Adrenal gland (tissue), 5 donors: ENCODE results near the gene ACAN.

Experiments
- POLR2A ChIP-seq, 2 donors: fragments of 450-650 bp; IDR thresholded peaks; one replicate each; pipeline ENCODE4 v1.6.1; 2017; ENCODE audit warnings: antibody characterized with exemption in 2 of 2, mild to moderate bottlenecking in 2 of 2, moderate library complexity in 1 of 2
- TF ChIP-seq, protein P1 (sequence below), 6 experiments: fragments of 450-650 bp in 4 of 6; fragments of 200-600 bp in 2 of 6; sonication (generic) in 1 of 6; IDR thresholded peaks; 1 replicate in 5 of 6; 2 replicates in 1 of 6; pipeline versions ENCODE4 v1.5.1 to v1.8.0; 2016 to 2021; ENCODE audit warnings: antibody characterized with exemption in 6 of 6, mild to moderate bottlenecking in 2 of 6, moderate library complexity in 1 of 6
- donor health status: DM: no; HTN: no; CAD: no.

DNA sequence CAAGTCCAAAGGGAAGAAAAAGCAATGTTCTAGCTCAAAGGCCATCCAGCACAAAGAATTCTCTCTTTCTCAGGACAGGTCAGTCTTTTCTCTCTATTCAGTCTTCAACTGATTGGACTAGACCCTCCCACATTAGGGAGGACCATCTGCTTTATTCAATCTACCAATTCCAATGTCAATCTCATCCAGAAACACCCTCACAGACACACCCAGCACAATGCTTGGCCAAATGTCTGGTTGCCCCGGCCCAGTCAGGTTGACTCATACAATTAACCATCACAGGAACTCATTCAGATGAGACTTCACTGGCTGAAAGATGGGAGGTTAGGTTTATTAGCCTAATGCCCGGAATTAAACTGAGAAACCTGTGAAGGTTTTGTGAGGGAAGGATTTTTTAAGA is 32.4 kb downstream of the ACAN start:
- no peak for TF ChIP-seq POLR2A (IDR thresholded peaks at IDR 0.05)
- TF ChIP-seq, protein P1, sequence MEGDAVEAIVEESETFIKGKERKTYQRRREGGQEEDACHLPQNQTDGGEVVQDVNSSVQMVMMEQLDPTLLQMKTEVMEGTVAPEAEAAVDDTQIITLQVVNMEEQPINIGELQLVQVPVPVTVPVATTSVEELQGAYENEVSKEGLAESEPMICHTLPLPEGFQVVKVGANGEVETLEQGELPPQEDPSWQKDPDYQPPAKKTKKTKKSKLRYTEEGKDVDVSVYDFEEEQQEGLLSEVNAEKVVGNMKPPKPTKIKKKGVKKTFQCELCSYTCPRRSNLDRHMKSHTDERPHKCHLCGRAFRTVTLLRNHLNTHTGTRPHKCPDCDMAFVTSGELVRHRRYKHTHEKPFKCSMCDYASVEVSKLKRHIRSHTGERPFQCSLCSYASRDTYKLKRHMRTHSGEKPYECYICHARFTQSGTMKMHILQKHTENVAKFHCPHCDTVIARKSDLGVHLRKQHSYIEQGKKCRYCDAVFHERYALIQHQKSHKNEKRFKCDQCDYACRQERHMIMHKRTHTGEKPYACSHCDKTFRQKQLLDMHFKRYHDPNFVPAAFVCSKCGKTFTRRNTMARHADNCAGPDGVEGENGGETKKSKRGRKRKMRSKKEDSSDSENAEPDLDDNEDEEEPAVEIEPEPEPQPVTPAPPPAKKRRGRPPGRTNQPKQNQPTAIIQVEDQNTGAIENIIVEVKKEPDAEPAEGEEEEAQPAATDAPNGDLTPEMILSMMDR (IDR thresholded peaks at IDR 0.05): no peak
